ENCODE measurements around the gene RNF39.
"Not testable (repeated sequence)": the region's sequence is repeated elsewhere in the genome, so short reads cannot be mapped to it uniquely, and the experiment has no call there.

Gene RNF39

GRCh38 chr6:30075094-30075789, at the start of gene RNF39:
TSS of gene RNF39 (minus strand) at chr6:30075769. CDS start at chr6:30075585, 184 bp downstream.
- DNase-seq (ENCODE audit: low read depth) = no peak

GRCh38 chr6:30122515-30122914, 46.9 kb upstream of the RNF39 start:
- no peak for DNase-seq (ENCODE audit: low read depth)

GRCh38 chr6:30121446-30122366, 46.1 kb upstream of the RNF39 start:
- DNase-seq (ENCODE audit: low read depth) = no peak

GRCh38 chr6:30118691-30119090, 43.1 kb upstream of the RNF39 start:
- DNase-seq (ENCODE audit: low read depth) = not testable (repeated sequence)

GRCh38 chr6:30116724-30117123, 41.2 kb upstream of the RNF39 start:
- DNase-seq (ENCODE audit: low read depth) = no peak

GRCh38 chr6:30113841-30114240, 38.3 kb upstream of the RNF39 start:
- no peak for DNase-seq (ENCODE audit: low read depth)

- no peak for DNase-seq (ENCODE audit: low read depth)
These were observed 37.6 kb upstream of the RNF39 start, which contains the start of gene TRIM31 for GRCh38 chr6:30113003-30113759. TSS of gene TRIM31 (minus strand) at chr6:30113090. CDS start at chr6:30112805, 285 bp downstream.

GRCh38 chr6:30112402-30112994, 36.9 kb upstream of the RNF39 start:
- DNase-seq (ENCODE audit: low read depth) = no peak

GRCh38 chr6:30111266-30111856, 35.8 kb upstream of the RNF39 start:
- DNase-seq (ENCODE audit: low read depth) = no peak

GRCh38 chr6:30104661-30105060, 29.1 kb upstream of the RNF39 start:
- no peak for DNase-seq (ENCODE audit: low read depth)

GRCh38 chr6:30103872-30104179, 28.3 kb upstream of the RNF39 start:
- no peak for DNase-seq (ENCODE audit: low read depth)

- peak; percentile 70 for DNase-seq (ENCODE audit: low read depth)
These were observed 27.7 kb upstream of the RNF39 start for GRCh38 chr6:30102970-30103871.

- DNase-seq (ENCODE audit: low read depth) = no peak
These were observed 26.9 kb upstream of the RNF39 start for GRCh38 chr6:30102414-30102969.

GRCh38 chr6:30101444-30102413, 26.2 kb upstream of the RNF39 start:
- DNase-seq (ENCODE audit: low read depth) = peak; percentile 48

- DNase-seq (ENCODE audit: low read depth) = no peak
These were observed 25.2 kb upstream of the RNF39 start for GRCh38 chr6:30100585-30101443.

GRCh38 chr6:30100154-30100553, 24.6 kb upstream of the RNF39 start:
- DNase-seq (ENCODE audit: low read depth) = no peak

- no peak for DNase-seq (ENCODE audit: low read depth)
These were observed 22.6 kb upstream of the RNF39 start for GRCh38 chr6:30097902-30098768.

All from activated T-helper 1 cell treated with Interleukin-2 at 50 U/mL for 16 hours (primary cell).